Mammary epithelial cell (primary cell): ENCODE measurements around the gene PPM1F.

Source experiments
- EZH2 ChIP-seq: IDR thresholded peaks from 2 replicates; pipeline ENCODE4 v1.6.1; 2012; ENCODE audit warnings: low read length, inconsistent platforms, borderline replicate concordance
- TF ChIP-seq, protein P1 (sequence below), 2 donors: IDR thresholded peaks in 1 of 2; conservative IDR thresholded peaks in 1 of 2; 2 replicates each; pipeline ENCODE4 v1.5.1; 2011 to 2012; ENCODE audit warnings: inconsistent platforms in 2 of 2, low read length in 2 of 2, mild to moderate bottlenecking in 2 of 2, control low read depth in 1 of 2, low read depth in 1 of 2; ENCODE audit not compliant: insufficient read depth in 1 of 2; ENCODE audit errors: extremely low read depth in 1 of 2

DNA sequence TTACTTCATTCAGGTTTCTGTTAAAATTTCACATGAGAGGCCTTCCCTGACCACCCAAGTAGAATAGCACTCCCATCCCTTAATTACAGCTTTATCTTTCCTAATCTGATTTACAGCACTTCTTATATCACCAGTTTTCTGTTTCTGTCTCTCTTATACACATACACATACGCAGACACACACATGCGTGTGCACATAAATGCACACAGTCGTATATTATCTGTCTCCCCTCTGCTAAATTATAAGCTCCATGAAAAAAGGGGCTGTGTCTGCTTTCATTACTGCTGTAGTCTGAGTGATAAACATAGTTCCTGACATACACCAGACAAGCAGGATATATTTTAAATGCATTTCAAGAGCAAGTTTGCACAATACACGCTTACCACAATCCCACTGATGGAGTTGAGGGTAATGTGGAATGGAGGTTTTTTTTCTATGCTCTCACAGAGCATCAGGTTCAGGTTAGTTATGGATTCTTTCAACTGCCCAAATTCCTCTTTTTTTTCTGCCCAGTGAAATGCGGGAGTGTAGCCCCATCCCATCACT is 43.6 kb upstream of the PPM1F start:
- TF ChIP-seq, protein P1, sequence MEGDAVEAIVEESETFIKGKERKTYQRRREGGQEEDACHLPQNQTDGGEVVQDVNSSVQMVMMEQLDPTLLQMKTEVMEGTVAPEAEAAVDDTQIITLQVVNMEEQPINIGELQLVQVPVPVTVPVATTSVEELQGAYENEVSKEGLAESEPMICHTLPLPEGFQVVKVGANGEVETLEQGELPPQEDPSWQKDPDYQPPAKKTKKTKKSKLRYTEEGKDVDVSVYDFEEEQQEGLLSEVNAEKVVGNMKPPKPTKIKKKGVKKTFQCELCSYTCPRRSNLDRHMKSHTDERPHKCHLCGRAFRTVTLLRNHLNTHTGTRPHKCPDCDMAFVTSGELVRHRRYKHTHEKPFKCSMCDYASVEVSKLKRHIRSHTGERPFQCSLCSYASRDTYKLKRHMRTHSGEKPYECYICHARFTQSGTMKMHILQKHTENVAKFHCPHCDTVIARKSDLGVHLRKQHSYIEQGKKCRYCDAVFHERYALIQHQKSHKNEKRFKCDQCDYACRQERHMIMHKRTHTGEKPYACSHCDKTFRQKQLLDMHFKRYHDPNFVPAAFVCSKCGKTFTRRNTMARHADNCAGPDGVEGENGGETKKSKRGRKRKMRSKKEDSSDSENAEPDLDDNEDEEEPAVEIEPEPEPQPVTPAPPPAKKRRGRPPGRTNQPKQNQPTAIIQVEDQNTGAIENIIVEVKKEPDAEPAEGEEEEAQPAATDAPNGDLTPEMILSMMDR (conservative IDR thresholded peaks at IDR 0.05 in 1 of 2, IDR thresholded peaks at IDR 0.05 in 1 of 2; ENCODE audit: extremely low read depth in 1 of 2, insufficient read depth in 1 of 2, low read depth in 1 of 2, low read length in 2 of 2), result no peak
- no peak for TF ChIP-seq EZH2
